Esophagus squamous epithelium (tissue), 5 donors: ENCODE data around the gene ACTL9. TPM values are rescaled to one million over a fixed set of nuclear protein-coding genes. Genes with fewer than 3 reads are reported as not detected.

ENCODE experiments used
- DNase-seq: peaks from one replicate; lab custom pipeline; 2025; lab: John Stamatoyannopoulos, UW
- H3K27ac ChIP-seq, 4 donors: fragments of 200-600 bp; sonication (generic); one replicate each; pipeline ENCODE4 v1.5.1; 2016 to 2019; ENCODE audit warnings: mild to moderate bottlenecking in 1 of 4
- H3K27me3 ChIP-seq, 4 donors: fragments of 200-600 bp; sonication (generic); 1 replicate in 3 of 4; 2 replicates in 1 of 4; pipeline versions ENCODE4 v1.5.1 to v1.6.0; 2017 to 2021; ENCODE audit warnings: antibody characterized with exemption in 1 of 4
- H3K36me3 ChIP-seq, 3 donors: fragments of 200-600 bp; sonication (generic); one replicate each; pipeline ENCODE4 v1.5.1; 2016 to 2019
- H3K4me1 ChIP-seq, 3 donors: fragments of 200-600 bp; sonication (generic); one replicate each; pipeline ENCODE4 v1.5.1; 2017 to 2019
- H3K4me3 ChIP-seq, 4 donors: fragments of 200-600 bp; sonication (generic); 1 replicate in 3 of 4; 2 replicates in 1 of 4; pipeline ENCODE4 v1.5.1; 2016 to 2019; ENCODE audit warnings: mild to moderate bottlenecking in 2 of 4, moderate library complexity in 1 of 4
- H3K9me3 ChIP-seq, 3 donors: fragments of 200-600 bp; sonication (generic); one replicate each; pipeline ENCODE4 v1.5.1; 2016 to 2019
- CTCF ChIP-seq, 6 experiments: fragments of 450-650 bp in 4 of 6; fragments of 200-600 bp in 2 of 6; sonication (generic) in 2 of 6; IDR thresholded peaks; one replicate each; pipeline ENCODE4 v1.5.1; 2016 to 2019; ENCODE audit warnings: antibody characterized with exemption in 6 of 6, mild to moderate bottlenecking in 4 of 6, moderate library complexity in 4 of 6
- POLR2A ChIP-seq, 4 donors: fragments of 450-650 bp; IDR thresholded peaks; one replicate each; pipeline ENCODE4 v1.6.1; 2017; ENCODE audit warnings: antibody characterized with exemption in 4 of 4, mild to moderate bottlenecking in 4 of 4, moderate library complexity in 3 of 4
- WGBS, 2 donors: methylation state at CpG; one replicate each; pipeline ENCODE4 v1.1.5; 2018; 5-methylcytosine and 5-hydroxymethylcytosine counted together
- intact Hi-C: fragments of 100-400 bp; cut with DNase I; formaldehyde crosslinking; loops from one replicate; pipeline ENCODE4 v1.15.0; 2022
- total RNA-seq, 4 donors: library from RNA; depleted of rRNA; stranded (reverse); fragments of >200 nt; gene quantifications; one replicate each; pipeline ENCODE4 v1.1.0, GENCODE V29; 2016
- donor health status: DM: yes; HTN: yes; CAD: no.

Gene ACTL9
- total RNA-seq, 4 donors from 2014 or later: not detected

- intact Hi-C loops: no loop called here
- TF ChIP-seq CTCF (IDR thresholded peaks at IDR 0.05) (no peak), POLR2A (IDR thresholded peaks at IDR 0.05) (no peak)
- Histone ChIP-seq H3K4me1 (peaks cover 0 to 6% (median 0%) of the 10 kb centered on the region in 3 donors), H3K27me3 (peaks cover 0 to 52% (median 0%) of the 10 kb centered on the region in 4 donors), H3K36me3 (no peaks in the 10 kb centered on the region), H3K9me3 (no peaks in the 10 kb centered on the region), H3K4me3 (no peak overlapping the region), H3K27ac (no peak overlapping the region)
- no peak for DNase-seq
- WGBS, 2 donors: 55 to 59% methylated on average over 2 to 5 of the region's 5 CpGs
Measured at GRCh38 chr19:8657869-8658268, 40.7 kb downstream of the ACTL9 start.

DNA sequence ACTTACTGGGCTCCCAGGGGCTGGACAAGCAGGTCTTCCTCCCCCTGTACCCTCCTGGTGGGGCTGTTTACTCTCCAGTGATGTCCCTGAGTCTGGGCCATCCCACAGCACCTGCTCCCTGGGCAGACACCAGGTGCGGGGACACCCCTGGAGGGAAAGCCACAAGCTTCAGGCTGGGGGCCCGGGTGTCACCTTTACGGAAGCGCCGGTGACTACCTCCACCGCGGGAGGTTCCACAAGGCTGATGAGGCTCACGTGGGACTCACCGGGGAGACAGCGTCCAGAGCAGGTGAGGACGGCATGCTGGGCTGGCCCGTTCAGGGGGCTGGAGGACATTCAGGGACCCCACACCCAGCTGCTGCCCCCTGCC is 43.3 kb downstream of the ACTL9 start:
- Histone ChIP-seq H3K9me3 (no peaks in the 10 kb centered on the region), H3K27ac (no peak overlapping the region), H3K36me3 (no peaks in the 10 kb centered on the region), H3K27me3 (peaks cover 0 to 47% (median 0%) of the 10 kb centered on the region in 4 donors), H3K4me3 (no peak overlapping the region), H3K4me1 (peaks cover 0 to 6% (median 0%) of the 10 kb centered on the region in 3 donors)
- DNase-seq: no peak
- 65 to 84% methylated on average over 7 to 12 of the region's 12 CpGs for WGBS, 2 donors
- TF ChIP-seq POLR2A (IDR thresholded peaks at IDR 0.05) (no peak), CTCF (IDR thresholded peaks at IDR 0.05) (no peak)
- intact Hi-C loops: loop anchor here (2.0 kb wide), 1 partner anchor 425 kb away; no protein-coding TSS in a partner anchor

DNA sequence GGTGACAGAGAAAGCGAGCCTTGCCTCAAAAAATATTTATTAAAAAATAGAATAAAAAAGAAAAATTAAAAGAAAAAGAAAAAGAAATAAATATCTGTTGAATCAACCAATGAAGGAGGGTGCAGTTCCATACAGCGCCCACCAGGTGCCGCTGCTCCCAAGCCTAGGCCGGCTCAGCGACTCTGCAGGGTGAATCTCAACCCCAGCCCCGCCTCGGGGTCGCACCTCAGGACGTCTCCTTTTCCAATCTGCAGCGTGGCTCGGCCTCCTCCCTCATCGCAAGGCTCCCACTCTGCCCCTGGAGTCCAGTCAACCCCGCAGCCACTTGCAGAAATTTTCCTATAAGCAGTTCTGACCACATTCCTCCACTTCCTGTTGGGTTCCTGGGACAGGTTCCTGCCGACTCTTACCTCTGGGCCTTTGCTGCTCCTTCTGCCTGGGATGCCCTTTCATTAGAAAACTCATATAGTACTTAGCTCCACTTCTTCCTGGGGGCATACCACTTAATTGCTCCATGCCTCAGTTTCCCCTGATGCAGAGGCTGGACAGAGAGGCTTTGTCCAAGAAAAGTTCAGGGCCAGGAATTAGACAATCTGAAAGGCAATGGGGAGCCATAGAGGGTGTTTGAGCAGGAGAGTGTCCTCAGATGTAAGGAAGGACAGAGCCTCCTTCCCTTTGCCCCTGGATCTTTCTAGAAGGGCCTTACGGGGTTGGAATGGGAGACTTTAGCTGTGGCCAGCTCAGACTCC is 43.8 kb downstream of the ACTL9 start:
- peak overlapping the region in 2 of 4 donors; percentile 13 to 29 for H3K4me3 ChIP-seq

GRCh38 chr19:8648240-8648639 is 50.4 kb downstream of the ACTL9 start:
- WGBS, 2 donors: 47 to 65% methylated on average over 6 of the region's 6 CpGs

More for the DNA sequence above, 43.8 kb downstream of the ACTL9 start:
- intact Hi-C loops: loop anchor here (2.0 kb wide), 1 partner anchor 426 kb away; no protein-coding TSS in a partner anchor
- TF ChIP-seq POLR2A (IDR thresholded peaks at IDR 0.05) (no peak), CTCF (IDR thresholded peaks at IDR 0.05) (peak; percentile 83 to 100 (median 96))
- no peak for DNase-seq
- peaks cover 0 to 6% (median 0%) of the 10 kb centered on the region in 3 donors for H3K4me1 ChIP-seq
- H3K36me3 ChIP-seq: no peaks in the 10 kb centered on the region
- no peaks in the 10 kb centered on the region for H3K9me3 ChIP-seq
- 2 to 3% methylated on average over 15 of the region's 15 CpGs for WGBS, 2 donors
- peaks cover 0 to 44% (median 0%) of the 10 kb centered on the region in 4 donors for H3K27me3 ChIP-seq
- no peak overlapping the region for H3K27ac ChIP-seq

More at GRCh38 chr19:8648240-8648639, 50.4 kb downstream of the ACTL9 start:
- no peak overlapping the region for H3K27ac ChIP-seq
- no peak overlapping the region for H3K4me3 ChIP-seq
- DNase-seq: no peak
- TF ChIP-seq POLR2A (IDR thresholded peaks at IDR 0.05): no peak
- TF ChIP-seq CTCF (IDR thresholded peaks at IDR 0.05): no peak
- peaks cover 0 to 27% (median 0%) of the 10 kb centered on the region in 4 donors for H3K27me3 ChIP-seq
- H3K36me3 ChIP-seq: no peaks in the 10 kb centered on the region
- intact Hi-C loops: no loop called here
- no peaks in the 10 kb centered on the region for H3K4me1 ChIP-seq
- H3K9me3 ChIP-seq: no peaks in the 10 kb centered on the region

Other genes starting within 250 kb of the ACTL9 start
- gene PRAM1, start 196.2 kb downstream of the ACTL9 start, total RNA-seq: under 1 TPM in 1 of 4 donors, not detected in 3; 0.57 TPM
- gene ZNF414, start 184.6 kb downstream of the ACTL9 start, total RNA-seq: 10 to 100 TPM in 3 of 4 donors, 1 to 10 TPM in 1; 4.0 to 29.9 (median 19.4) TPM
- 10 to 100 TPM in 2 of 4 donors, 1 to 10 TPM in 2; 1.6 to 14.3 (median 8.5) TPM for gene MYO1F, start 121.4 kb downstream of the ACTL9 start, total RNA-seq
- gene ADAMTS10, start 88.1 kb downstream of the ACTL9 start, total RNA-seq: 1 to 10 TPM; 2.0 to 8.8 (median 3.6) TPM
- gene NFILZ, start 68.2 kb downstream of the ACTL9 start, total RNA-seq: not detected
- not detected for gene OR2Z1, start 22.8 kb upstream of the ACTL9 start, total RNA-seq
- gene ZNF558, start 133.5 kb upstream of the ACTL9 start, total RNA-seq: 10 to 100 TPM in 3 of 4 donors, 1 to 10 TPM in 1; 7.8 to 23.3 (median 12.1) TPM
- not detected for gene MBD3L1, start 133.6 kb upstream of the ACTL9 start, total RNA-seq